GOT3 (cell line): ENCODE data around the gene RPS18.

Experiments
- DNase-seq: peaks from one replicate; lab custom pipeline; 2025; ENCODE audit warnings: mixed read lengths; lab: John Stamatoyannopoulos, UW

RPS18 gene

DNA sequence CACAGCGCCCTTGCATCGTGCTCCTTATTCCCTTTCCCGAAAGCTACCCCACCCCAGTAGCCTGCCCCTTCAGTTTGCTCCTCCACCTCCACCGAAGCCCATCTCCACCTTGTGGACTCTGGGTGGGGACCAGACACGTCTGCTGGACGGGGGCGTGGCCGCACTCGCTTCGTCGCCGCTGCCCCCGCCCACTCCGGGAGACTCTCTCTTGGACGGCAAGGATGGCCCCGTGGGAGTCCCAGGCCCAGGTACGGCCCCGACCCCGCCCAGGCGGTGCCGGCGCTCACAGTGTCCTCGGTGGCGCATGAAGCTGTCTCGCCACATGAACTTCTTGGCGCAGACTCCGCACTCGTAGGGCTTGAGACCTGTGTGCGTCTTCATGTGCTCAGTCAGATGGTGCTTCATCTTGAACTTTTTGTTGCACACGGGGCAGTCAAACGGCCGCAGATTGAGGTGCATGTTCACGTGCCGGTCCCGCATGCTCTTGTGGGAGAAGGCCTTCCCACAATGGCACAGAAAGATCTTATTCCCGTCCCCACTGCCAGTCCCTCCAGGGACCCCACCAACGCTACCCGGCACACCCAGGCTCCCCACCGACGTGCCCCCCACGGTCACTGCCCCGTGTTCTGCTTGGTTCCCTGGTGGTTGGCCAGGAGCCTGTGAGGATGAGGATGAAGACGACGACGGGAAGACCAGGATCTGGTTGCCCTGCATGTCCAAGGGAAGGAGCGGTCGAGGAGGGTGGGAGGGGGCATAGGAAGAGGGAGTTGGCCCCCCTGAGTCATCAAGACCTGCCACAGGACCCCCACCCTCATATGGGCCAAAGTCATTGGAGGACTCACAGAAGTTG, 43.3 kb downstream of the RPS18 start:
- no peak for DNase-seq

DNA sequence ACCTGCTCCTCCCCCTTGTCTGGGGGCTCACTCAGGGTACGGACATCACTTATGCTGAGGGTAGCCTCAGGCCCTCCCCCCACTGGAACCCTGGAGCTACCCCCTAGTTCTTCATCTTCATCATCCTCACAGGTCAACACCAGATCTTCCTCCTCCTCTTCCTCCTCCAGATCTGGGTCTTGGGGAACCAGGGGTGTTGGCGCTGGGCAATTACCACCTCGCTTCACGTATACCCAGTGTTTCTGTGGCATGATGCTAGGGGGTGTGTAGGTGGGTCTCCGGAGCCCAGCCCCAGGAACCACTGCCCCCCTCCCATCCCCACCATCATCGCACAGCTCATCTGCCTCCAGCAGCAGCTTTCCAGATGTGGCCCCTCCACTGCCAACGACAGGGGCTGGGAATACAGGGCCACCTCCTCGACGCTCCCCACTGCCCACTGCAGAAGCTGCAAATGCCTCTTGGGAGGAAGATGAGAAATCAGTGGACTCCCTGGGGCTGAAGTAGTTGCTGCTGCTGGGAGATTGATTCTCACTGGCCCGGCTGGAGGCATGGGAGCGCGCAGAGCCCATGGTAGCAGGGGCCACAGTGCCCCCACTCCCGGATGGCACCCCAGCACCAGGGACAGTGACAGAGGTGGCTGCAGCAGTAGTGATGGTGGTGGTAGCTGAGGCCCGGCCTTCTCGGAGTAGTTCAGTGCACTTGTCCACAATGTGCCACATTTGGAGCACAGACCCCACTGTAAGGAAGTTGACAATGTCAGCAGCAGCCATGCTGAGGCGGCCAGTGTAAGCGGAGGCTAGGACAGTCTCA, 44.1 kb downstream of the RPS18 start:
- DNase-seq, result no peak

DNA sequence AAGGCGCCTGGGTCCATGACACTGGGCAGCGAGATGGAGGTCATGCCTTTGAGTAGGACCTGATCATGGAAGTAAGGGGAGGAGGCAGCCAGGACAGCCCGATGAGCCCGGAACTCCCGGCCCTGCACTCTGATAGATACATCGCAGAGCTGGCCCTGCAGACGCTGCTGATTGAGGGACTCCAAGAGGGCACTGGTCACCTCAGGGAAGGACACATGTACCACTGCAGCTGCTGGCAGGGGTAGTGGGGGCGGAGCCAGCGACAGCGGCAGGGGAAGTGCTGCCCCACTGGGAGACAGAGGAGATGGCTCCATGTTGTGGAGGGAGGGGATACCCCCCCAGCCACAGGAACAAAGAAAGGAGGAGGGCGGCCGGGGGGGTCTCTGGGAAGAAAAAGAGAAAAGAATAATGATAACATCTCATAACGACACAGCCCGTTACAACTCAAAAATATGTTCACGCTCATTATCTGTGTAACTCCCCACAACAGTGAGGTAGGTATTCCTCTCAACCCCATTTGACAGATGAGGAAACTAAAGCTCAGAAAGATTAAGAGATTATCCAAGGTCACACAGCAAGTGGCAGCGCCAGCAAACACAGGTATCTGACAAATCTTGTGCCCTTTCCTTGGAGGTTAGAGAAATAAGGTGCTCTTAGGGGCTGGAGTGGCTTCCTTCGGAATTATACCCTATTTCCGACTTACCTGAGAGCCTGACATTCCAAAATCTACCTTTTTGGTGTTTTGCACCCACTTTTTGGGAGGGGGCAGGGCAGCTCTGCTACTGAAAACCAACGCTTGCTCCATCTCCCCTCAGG, 44.9 kb downstream of the RPS18 start:
- DNase-seq, result no peak

DNA sequence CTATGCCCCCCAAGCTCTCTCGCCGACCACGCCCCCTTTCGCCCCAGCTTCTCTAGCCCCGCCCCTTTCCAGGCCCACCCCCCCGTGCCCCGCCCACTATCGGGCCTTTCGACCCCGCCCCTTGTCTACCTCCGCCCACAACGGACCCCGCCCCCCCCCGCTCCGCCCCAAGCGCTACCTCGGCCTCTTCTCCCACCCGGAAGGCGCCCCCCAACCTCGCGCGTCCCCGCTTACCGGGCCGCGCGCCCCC, 45.5 kb downstream of the RPS18 start:
- no peak for DNase-seq

DNA sequence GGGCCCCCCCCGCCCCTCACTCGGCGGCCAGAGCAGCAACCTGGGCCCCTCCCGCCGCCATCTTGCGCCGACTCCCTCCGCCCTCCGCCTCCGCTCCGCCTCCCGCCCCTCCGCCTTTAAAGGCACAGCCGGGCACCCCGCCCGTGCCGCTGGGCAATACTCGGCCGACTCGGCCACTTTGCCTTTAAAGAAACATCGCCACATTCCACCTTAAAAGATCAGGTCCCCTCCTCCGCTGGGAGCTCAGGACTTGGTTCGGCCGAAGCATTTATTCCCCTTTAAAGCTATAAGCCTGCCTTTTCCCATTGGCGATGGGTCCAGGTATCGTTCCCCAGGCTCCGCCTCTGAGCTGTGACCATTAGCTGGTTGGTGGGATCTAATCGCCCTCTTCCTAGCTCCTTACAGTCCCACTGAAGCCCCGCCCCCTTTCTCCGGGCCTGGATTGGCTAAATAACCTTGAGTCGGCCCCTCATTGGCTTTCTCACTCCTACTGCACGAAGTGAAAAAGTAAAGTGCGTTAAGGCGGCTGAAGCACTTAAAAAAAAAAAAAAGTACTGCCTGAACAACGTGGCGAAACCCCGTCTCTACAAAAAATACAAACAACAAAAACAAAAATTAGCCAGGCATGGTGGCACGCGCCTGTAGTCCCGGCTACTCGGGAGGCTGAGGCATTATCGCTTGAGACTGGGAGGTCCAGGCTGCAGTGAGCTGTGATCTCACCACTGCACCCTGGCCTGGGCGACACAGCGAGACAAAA, 46.0 kb downstream of the RPS18 start, which contains the start of gene ZBTB22:
TSS of gene ZBTB22 (minus strand) at position 76 of the 757 bp plus-strand sequence. CDS start 828 bp downstream, outside the sequence.
- peak; percentile 94 for DNase-seq

DNA sequence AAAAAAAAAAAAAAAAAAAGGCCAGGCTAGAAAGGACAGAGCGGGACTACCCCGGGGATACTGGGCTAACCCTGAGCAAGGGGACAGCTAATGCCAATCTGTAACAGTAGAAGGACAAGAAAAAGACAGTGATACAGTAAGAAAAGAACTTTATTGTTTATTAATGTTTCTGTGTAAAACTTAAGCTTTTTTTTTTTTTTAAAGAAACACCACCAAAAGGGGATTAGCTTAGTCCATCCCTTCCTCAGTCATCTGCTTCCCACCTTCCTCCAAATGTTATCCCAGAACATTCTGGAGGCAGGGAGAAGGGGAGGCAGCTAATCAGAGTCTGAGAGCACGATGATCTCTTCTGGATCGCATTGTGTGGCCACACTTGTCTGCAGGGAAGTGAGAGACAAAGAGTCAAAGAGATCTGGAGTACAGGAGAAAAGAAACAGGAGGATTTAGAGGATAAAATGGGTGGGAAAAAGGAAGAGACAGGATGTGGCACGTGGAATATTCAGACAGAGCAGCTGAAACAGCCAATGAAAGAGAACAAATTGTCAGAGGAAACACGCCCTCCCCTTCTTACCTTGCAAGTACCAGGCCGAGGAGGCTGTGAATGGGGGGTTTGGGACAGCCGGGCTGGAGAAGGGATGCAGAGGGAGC, 46.7 kb downstream of the RPS18 start:
- no peak for DNase-seq

DNA sequence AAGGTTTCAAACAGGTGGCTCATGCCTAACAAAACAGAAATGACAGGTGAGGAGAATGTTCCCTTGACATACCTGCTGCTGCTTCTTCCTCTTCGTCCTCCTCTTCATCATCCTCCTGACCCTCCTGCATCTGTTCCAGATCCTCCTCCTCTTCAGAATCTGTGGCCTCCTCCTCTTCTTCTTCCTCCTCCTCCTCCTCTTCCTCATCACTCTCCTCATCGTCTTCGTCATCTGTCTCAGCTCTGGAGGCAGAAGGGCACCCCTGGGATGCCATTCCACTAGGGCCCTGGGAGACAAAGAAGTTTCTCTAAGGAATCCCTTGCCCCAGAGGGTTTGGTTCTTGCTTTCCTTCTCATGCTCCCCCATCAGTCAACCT, 48.1 kb downstream of the RPS18 start:
- DNase-seq, result no peak

DNA sequence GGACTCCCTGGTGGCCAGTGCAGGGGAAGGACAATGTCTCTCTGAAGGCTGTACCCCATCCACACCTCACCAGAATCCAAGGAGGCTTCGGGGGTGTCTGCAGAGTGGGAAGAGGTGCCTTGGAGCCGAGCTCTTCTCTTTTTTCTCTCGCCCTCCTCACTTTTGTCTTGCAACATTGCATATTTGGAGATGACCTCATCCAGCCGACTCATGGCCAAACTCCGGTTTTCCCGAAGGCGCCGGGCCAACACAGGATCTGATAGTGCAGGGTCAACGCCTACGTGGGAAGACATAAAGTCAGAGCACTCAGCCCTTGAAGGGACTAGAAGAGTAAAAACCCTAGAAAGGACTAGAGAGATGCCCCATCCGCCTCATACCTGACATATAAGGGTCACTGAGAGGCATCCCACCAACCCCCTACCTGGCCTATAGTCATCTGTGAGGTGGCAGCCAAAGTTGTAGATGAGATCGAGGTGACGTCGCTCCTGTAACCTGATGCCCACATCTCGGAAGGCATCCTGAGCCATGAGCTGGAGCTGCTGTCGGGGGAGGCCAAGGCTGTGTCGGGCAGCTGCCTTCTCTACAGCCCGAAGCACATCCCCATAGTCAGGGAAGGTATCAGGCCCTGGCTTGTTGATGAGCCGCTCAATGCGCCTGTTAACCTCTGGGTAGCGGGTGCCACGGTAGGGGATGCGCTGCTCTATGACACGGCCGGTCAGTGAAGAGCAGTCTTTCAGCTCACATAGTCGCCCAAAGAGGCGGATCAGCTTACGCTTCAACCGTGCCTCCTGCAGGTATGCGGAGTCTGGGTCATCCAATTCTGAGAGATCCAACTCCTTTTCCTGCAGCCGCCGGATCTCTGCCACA, 48.7 kb downstream of the RPS18 start:
- DNase-seq, result peak; percentile 39

DNA sequence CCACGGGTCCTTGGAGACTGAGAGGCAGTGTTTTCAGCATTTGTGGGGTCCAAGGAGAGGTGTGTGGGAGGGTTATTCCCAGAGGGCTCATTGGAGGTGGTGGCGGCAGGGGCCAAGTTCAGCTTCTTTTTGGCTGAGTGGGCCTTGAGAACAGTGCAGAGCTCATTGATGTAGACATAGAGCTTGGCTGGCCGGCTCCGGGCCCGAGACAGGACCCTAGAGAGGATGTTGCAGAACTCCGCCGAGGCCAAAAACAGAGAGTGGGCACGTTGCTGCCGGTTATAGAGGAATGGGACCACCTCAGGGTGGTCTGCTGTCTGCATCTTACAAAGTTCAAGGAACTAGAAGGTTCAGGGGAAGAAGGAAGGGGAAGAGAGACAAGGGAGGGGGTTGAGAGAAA, 49.4 kb downstream of the RPS18 start:
- DNase-seq, result no peak

DNA sequence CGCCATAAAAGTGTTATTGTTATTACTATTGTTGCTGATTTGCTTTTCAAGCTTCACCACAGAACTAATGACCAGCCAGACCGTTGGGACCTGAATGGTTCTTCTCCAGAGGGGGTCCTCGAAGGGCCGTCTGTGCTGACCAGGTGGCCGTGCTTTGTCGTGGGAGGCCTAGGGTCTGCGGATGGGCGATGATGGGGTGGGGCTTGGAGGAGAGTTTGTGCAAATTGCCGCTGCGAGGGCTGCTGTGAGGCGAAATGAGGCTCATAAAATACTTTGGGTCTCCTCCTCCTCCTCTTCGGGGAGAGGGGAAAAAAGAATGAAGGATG, 51.7 kb downstream of the RPS18 start:
- no peak for DNase-seq

DNA sequence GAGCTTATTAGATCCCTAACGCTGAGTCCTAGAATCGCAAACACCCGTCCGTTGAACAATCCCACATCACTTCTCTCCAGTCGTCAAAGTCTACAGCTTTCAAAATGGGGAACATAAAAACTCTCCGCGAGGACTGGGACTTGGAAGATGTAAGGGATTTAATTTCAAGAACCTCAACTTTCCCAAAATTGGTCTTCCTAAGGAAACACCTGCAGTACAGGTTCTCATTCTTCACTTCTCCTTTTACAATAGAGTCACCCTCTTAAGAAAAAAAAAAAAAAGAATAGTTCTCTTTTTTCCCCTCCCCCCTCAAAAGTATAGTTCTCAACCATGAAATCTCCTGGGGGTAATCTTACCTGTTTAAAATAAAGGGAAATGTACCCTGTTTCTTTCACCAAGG, 52.2 kb downstream of the RPS18 start:
- no peak for DNase-seq
